A549 (cell line): Measurements from ENCODE around the gene LIN7A. TPM values are rescaled to one million over a fixed set of nuclear protein-coding genes. Genes with fewer than 3 reads are reported as not detected.

Source experiments
- ATAC-seq, 2 experiments: fragments of 200-7000 bp in 1 of 2; fragments of >200 bp in 1 of 2; cut with Nextera tagmentation in 1 of 2; cut with Tn5 transposase in 1 of 2; 3 replicates each; pipeline versions ENCODE4 v1.8.0 to v1.9.1; 2018 to 2020; ENCODE audit warnings: mild to moderate bottlenecking in 1 of 2, moderate library complexity in 1 of 2
- CTCF ChIA-PET: fragments of 300-600 bp; sonication (Branson Sonifier 250); formaldehyde crosslinking; extraction: SDS; loops from one replicate; lab custom pipeline; 2021; ENCODE audit warnings: antibody characterized with exemption, inconsistent platforms; lab: Yijun Ruan, JAX
- POLR2A ChIA-PET: fragments of 350-600 bp; formaldehyde crosslinking; extraction: SDS; loops from one replicate; lab custom pipeline; 2021; ENCODE audit warnings: antibody characterized with exemption, inconsistent platforms; lab: Yijun Ruan, JAX
- DNase-seq, 2 experiments: peaks; one replicate each; pipeline versions ENCODE4 v3.0.0 to v3.0.0-alpha.2; 2011 to 2016; ENCODE audit warnings: low read depth in 1 of 2, low spot score in 1 of 2
- FAIRE-seq: peaks from 2 replicates; lab custom pipeline; 2011; peaks lifted over from hg19 to GRCh38; lab: Jason Lieb, UNC
- H3K27ac ChIP-seq, 2 experiments: fragments of >200 bp; sonication (Bioruptor Twin); formaldehyde crosslinking; 3 replicates each; pipeline ENCODE4 v1.5.1; 2016 to 2017
- H3K4me1 ChIP-seq: fragments of >200 bp; sonication (Bioruptor Twin); formaldehyde crosslinking; 3 replicates; pipeline ENCODE4 v1.6.1; 2016
- H3K4me2 ChIP-seq: fragments of >200 bp; sonication (Bioruptor Twin); formaldehyde crosslinking; 3 replicates; pipeline ENCODE4 v1.6.1; 2016
- H3K4me3 ChIP-seq: fragments of >200 bp; sonication (Bioruptor Twin); formaldehyde crosslinking; 3 replicates; pipeline ENCODE4 v1.5.1; 2016
- H3K9me3 ChIP-seq: fragments of >200 bp; sonication (Bioruptor Twin); formaldehyde crosslinking; 3 replicates; pipeline ENCODE4 v1.6.1; 2016
- BHLHE40 ChIP-seq: IDR thresholded peaks from 2 replicates; pipeline ENCODE4 v1.6.1; 2012; ENCODE audit warnings: low read depth, low read length, inconsistent platforms
- CBX2 ChIP-seq: fragments of 200-600 bp; sonication (generic); IDR thresholded peaks from 2 replicates; pipeline ENCODE4 v1.6.1; 2016; ENCODE audit warnings: low read depth, mild to moderate bottlenecking, borderline replicate concordance
- CBX8 ChIP-seq: fragments of 200-600 bp; sonication (generic); IDR thresholded peaks from 2 replicates; pipeline ENCODE4 v1.6.1; 2016
- CEBPB ChIP-seq, 2 experiments: fragments of >200 bp in 1 of 2; sonication (Bioruptor Twin) in 1 of 2; formaldehyde crosslinking in 1 of 2; IDR thresholded peaks; 2 replicates each; pipeline ENCODE4 v1.6.1; 2012 to 2016
- CHD4 ChIP-seq: fragments of 200-600 bp; sonication (generic); IDR thresholded peaks from 2 replicates; pipeline ENCODE4 v1.6.1; 2016; ENCODE audit warnings: antibody characterized with exemption, mild to moderate bottlenecking, borderline replicate concordance
- CTCF ChIP-seq: fragments of >200 bp; sonication (Bioruptor Twin); formaldehyde crosslinking; IDR thresholded peaks from 3 replicates; pipeline ENCODE4 v1.5.1; 2016
- EHF ChIP-seq: fragments of 250-450 bp; sonication (Bioruptor Pico); IDR thresholded peaks from 2 replicates; pipeline ENCODE4 v1.5.0; 2020; ENCODE audit warnings: mild to moderate bottlenecking
- EHMT2 ChIP-seq: fragments of 200-600 bp; sonication (generic); IDR thresholded peaks from 2 replicates; pipeline ENCODE4 v1.6.1; 2016; ENCODE audit warnings: antibody characterized with exemption, low read depth, mild to moderate bottlenecking, moderate library complexity
- EP300 ChIP-seq, 2 experiments: fragments of >200 bp; sonication (Bioruptor Twin); formaldehyde crosslinking; IDR thresholded peaks; 2 replicates in 1 of 2; 3 replicates in 1 of 2; pipeline ENCODE4 v1.6.1; 2016 to 2017
- FOSL2 ChIP-seq, 2 experiments: fragments of 450-650 bp in 1 of 2; fragments of >200 bp in 1 of 2; sonication (Bioruptor Twin) in 1 of 2; formaldehyde crosslinking; IDR thresholded peaks; 2 replicates each; pipeline versions ENCODE4 v1.5.0 to v1.6.1; 2016 to 2020; ENCODE audit warnings: mild to moderate bottlenecking in 1 of 2, moderate library complexity in 1 of 2
- HDAC2 ChIP-seq: fragments of 200-600 bp; sonication (generic); IDR thresholded peaks from 2 replicates; pipeline ENCODE4 v1.6.1; 2016
- HOXA7 ChIP-seq: fragments of 250-450 bp; sonication (Bioruptor Pico); IDR thresholded peaks from 2 replicates; pipeline ENCODE4 v1.5.0; 2020; ENCODE audit warnings: mild to moderate bottlenecking, moderate library complexity
- HOXB5 ChIP-seq: fragments of 250-450 bp; sonication (Bioruptor Pico); IDR thresholded peaks from 2 replicates; pipeline ENCODE4 v1.5.0; 2020; ENCODE audit warnings: mild to moderate bottlenecking, moderate library complexity
- JUN ChIP-seq, 2 experiments: fragments of >200 bp; sonication (Bioruptor Twin); formaldehyde crosslinking; IDR thresholded peaks; 2 replicates in 1 of 2; 3 replicates in 1 of 2; pipeline ENCODE4 v1.6.1; 2016 to 2017
- KDM5A ChIP-seq: fragments of 200-600 bp; sonication (generic); IDR thresholded peaks from 2 replicates; pipeline ENCODE4 v1.6.1; 2016; ENCODE audit warnings: antibody characterized with exemption, mild to moderate bottlenecking
- MAZ ChIP-seq: fragments of 150-350 bp; IDR thresholded peaks from 2 replicates; pipeline ENCODE4 v1.6.1; 2014; ENCODE audit warnings: antibody characterized with exemption, low read depth, low read length, borderline replicate concordance
- NPAS2 ChIP-seq: fragments of 250-450 bp; sonication (Bioruptor Pico); IDR thresholded peaks from 2 replicates; pipeline ENCODE4 v1.8.0; 2022; ENCODE audit warnings: mild to moderate bottlenecking, moderate library complexity, borderline replicate concordance
- NR3C1 ChIP-seq: fragments of >200 bp; sonication (Bioruptor Twin); formaldehyde crosslinking; IDR thresholded peaks from 3 replicates; pipeline ENCODE4 v1.6.1; 2017
- POLR2AphosphoS2 ChIP-seq: conservative IDR thresholded peaks from 2 replicates; pipeline ENCODE4 v1.6.1; 2012; ENCODE audit warnings: low read length, improper control_type of control experiment, inconsistent platforms
- RAD21 ChIP-seq, 2 experiments: fragments of >200 bp in 1 of 2; sonication (Bioruptor Twin) in 1 of 2; formaldehyde crosslinking in 1 of 2; IDR thresholded peaks in 1 of 2; conservative IDR thresholded peaks in 1 of 2; 2 replicates in 1 of 2; 3 replicates in 1 of 2; pipeline ENCODE4 v1.6.1; 2012 to 2018; ENCODE audit warnings: inconsistent platforms in 1 of 2
- RCOR1 ChIP-seq: fragments of 150-350 bp; IDR thresholded peaks from 2 replicates; pipeline ENCODE4 v1.6.1; 2014; ENCODE audit warnings: antibody characterized with exemption, low read length, low read depth
- RNF2 ChIP-seq: fragments of 200-600 bp; sonication (generic); IDR thresholded peaks from 2 replicates; pipeline ENCODE4 v1.6.1; 2016; ENCODE audit warnings: low read depth, mild to moderate bottlenecking, antibody characterized with exemption, moderate library complexity, borderline replicate concordance
- SMC3 ChIP-seq: fragments of >200 bp; sonication (Bioruptor Twin); formaldehyde crosslinking; IDR thresholded peaks from 3 replicates; pipeline ENCODE4 v1.6.1; 2018; ENCODE audit warnings: inconsistent platforms
- ZFP36 ChIP-seq: fragments of 450-650 bp; IDR thresholded peaks from 2 replicates; pipeline ENCODE4 v1.6.1; 2014; ENCODE audit warnings: borderline replicate concordance; ENCODE audit not compliant: partially characterized antibody
- WGBS: methylation state at CpG from one replicate; pipeline ENCODE4 v1.1.6; 2017; ENCODE audit errors: missing lambda C conversion rate; 5-methylcytosine and 5-hydroxymethylcytosine counted together
- polyA plus RNA-seq, 4 experiments: library from polyadenylated mRNA; depleted of rRNA in 3 of 4; stranded (reverse); fragments of >200 nt; fragmentation: RNase III in 1 of 4; extraction: RNeasy Plus Mini Kit Qiagen cat#74134 plus additional on column Dnase treatment in 1 of 4; gene quantifications; 2 replicates in 3 of 4; 3 replicates in 1 of 4; pipeline ENCODE4 v1.2.3, GENCODE V29; 2011 to 2017

The LIN7A gene
- polyA plus RNA-seq, 2 of the 4 experiments (the other 2 are of a cell fraction), result 0.23 to 2.6 TPM

GRCh38 chr12:80756875-80757274 lies 180.9 kb downstream of the LIN7A start:
- DNase-seq (no peak), ATAC-seq (no peak), FAIRE-seq (no peak)
- H3K4me2 ChIP-seq, result no peak overlapping the region
- H3K4me1 ChIP-seq, result no peaks in the 10 kb centered on the region
- H3K27ac ChIP-seq, result no peak overlapping the region
- ChIA-PET POLR2A (no interaction called here), CTCF (no interaction called here)
- TF ChIP-seq ZFP36 (no peak), NPAS2 (CRISPR knock-in tag) (no peak), CEBPB (IDR thresholded peaks at IDR 0.05) (no peak), MAZ (no peak), CTCF (no peak), HDAC2 (no peak), HOXA7 (no peak), CBX8 (no peak), RCOR1 (no peak), POLR2AphosphoS2 (no peak)
- TF ChIP-seq, all 56 proteins: peak for 0
- H3K4me3 ChIP-seq, result no peak overlapping the region
- 3% methylated on average over 1 of the region's 1 CpG for WGBS
- no peaks in the 10 kb centered on the region for H3K9me3 ChIP-seq

GRCh38 chr12:80754274-80754673 lies 183.5 kb downstream of the LIN7A start:
- ChIA-PET POLR2A (no interaction called here), CTCF (interaction anchor here (0.7 kb wide), 1 partner anchor 98 kb away, joined by 3 read pairs; no protein-coding TSS in a partner anchor)
- DNase-seq (no peak), FAIRE-seq (no peak), ATAC-seq (no peak)
- TF ChIP-seq BHLHE40 (no peak), MAZ (no peak), POLR2AphosphoS2 (no peak), EP300 (IDR thresholded peaks at IDR 0.05) (no peak), HOXA7 (no peak), KDM5A (no peak)
- no peak overlapping the region for H3K27ac ChIP-seq
- no peaks in the 10 kb centered on the region for H3K9me3 ChIP-seq
- H3K4me3 ChIP-seq, result no peak overlapping the region
- no peaks in the 10 kb centered on the region for H3K4me1 ChIP-seq
- WGBS, result 33% methylated on average over 3 of the region's 3 CpGs
- H3K4me2 ChIP-seq, result no peak overlapping the region

- H3K27ac ChIP-seq, result no peak overlapping the region
- TF ChIP-seq HDAC2 (no peak), EHMT2 (no peak), SMC3 (no peak), CBX2 (no peak), FOSL2 (IDR thresholded peaks at IDR 0.05) (no peak), FOSL2 (CRISPR knock-in tag; IDR thresholded peaks at IDR 0.05) (no peak), EHF (no peak), CEBPB (IDR thresholded peaks at IDR 0.05) (no peak), EP300 (IDR thresholded peaks at IDR 0.05) (no peak), JUN (IDR thresholded peaks at IDR 0.05) (no peak)
- no peaks in the 10 kb centered on the region for H3K9me3 ChIP-seq
- no peaks in the 10 kb centered on the region for H3K4me1 ChIP-seq
- DNase-seq (no peak), ATAC-seq (no peak), FAIRE-seq (no peak)
- no peak overlapping the region for H3K4me3 ChIP-seq
- no peak overlapping the region for H3K4me2 ChIP-seq
- CTCF ChIA-PET, result no interaction called here
- POLR2A ChIA-PET, result no interaction called here
Observed at GRCh38 chr12:80752464-80752863, 185.3 kb downstream of the LIN7A start.

DNA sequence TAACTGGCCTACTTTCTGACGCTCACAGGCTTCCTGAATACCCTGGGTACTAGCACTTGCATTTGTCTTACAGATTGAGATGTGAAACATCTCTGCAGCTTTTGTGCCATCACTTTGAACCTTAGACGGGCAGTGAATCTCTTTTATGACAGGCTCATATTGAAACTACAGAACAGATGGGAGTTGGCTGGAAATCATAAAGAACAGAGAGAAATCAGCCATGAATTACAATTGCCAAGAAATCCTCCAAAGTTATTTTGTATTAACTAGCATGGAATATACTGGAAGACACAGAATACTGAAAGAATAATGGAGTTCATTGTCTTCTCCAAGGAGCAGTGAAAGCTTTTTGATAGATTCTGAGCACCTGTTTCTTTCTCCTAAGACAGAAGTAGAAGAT lies 188.3 kb downstream of the LIN7A start:
- no peak for TF ChIP-seq NR3C1
- TF ChIP-seq CHD4, result no peak
- TF ChIP-seq NPAS2 (CRISPR knock-in tag), result no peak
- TF ChIP-seq RNF2, result no peak
- no peak for TF ChIP-seq RAD21 (conservative IDR thresholded peaks at IDR 0.05 in 1 of 2, IDR thresholded peaks at IDR 0.05 in 1 of 2)
- no peak for TF ChIP-seq HOXB5 (CRISPR knock-in tag)
- Histone ChIP-seq H3K9me3 (no peaks in the 10 kb centered on the region), H3K4me2 (no peak overlapping the region), H3K27ac (no peak overlapping the region), H3K4me3 (no peak overlapping the region), H3K4me1 (no peaks in the 10 kb centered on the region)
- ChIA-PET CTCF (no interaction called here), POLR2A (no interaction called here)
- FAIRE-seq, result no peak
- ATAC-seq, result no peak
- 21% methylated on average over 2 of the region's 2 CpGs for WGBS
- no peak for DNase-seq
